Glutamatergic neuron (in vitro differentiated cells): ENCODE measurements around the gene TBC1D22B. TPM values are rescaled to one million over a fixed set of nuclear protein-coding genes. Genes with fewer than 3 reads are reported as not detected.

Source experiments
- DNase-seq: peaks from one replicate; pipeline ENCODE4 v3.0.0; 2022
- H3K27ac Mint-ChIP-seq: one replicate; pipeline ENCODE4 v1.8.0; 2020; ENCODE audit warnings: mild to moderate bottlenecking, mixed read lengths, inconsistent platforms; ENCODE audit not compliant: unreplicated experiment
- H3K27me3 Mint-ChIP-seq: one replicate; pipeline ENCODE4 v1.8.0; 2020; ENCODE audit warnings: mild to moderate bottlenecking, moderate library complexity, mixed read lengths, inconsistent platforms; ENCODE audit not compliant: unreplicated experiment
- H3K36me3 Mint-ChIP-seq: one replicate; pipeline ENCODE4 v1.8.0; 2020; ENCODE audit warnings: mild to moderate bottlenecking, mixed read lengths, inconsistent platforms; ENCODE audit not compliant: unreplicated experiment
- H3K4me1 Mint-ChIP-seq: one replicate; pipeline ENCODE4 v1.8.0; 2020; ENCODE audit warnings: mild to moderate bottlenecking, low read depth, mixed read lengths, inconsistent platforms; ENCODE audit not compliant: unreplicated experiment
- H3K4me3 Mint-ChIP-seq: one replicate; pipeline ENCODE4 v1.8.0; 2020; ENCODE audit warnings: mild to moderate bottlenecking, mixed read lengths, inconsistent platforms; ENCODE audit not compliant: unreplicated experiment
- H3K9me3 Mint-ChIP-seq: one replicate; pipeline ENCODE4 v1.8.0; 2020; ENCODE audit warnings: mild to moderate bottlenecking, moderate library complexity, mixed read lengths, inconsistent platforms; ENCODE audit not compliant: unreplicated experiment
- total RNA-seq: library from RNA; stranded (reverse); fragmentation: NEBNext Ultra II Directional; extraction: Animal tissue kit (Norgen Biotek cat#: 25700); gene quantifications from one replicate; pipeline ENCODE4 v1.2.1, GENCODE V29; 2021; ENCODE audit not compliant: unreplicated experiment
- TF ChIP-seq, protein P1 (sequence below): fragments of 200-600 bp; sonication (generic); IDR thresholded peaks from one replicate; pipeline ENCODE4 v1.5.0; 2021; ENCODE audit not compliant: partially characterized antibody, unreplicated experiment

TBC1D22B gene
- total RNA-seq, 1 donor from 2014 or later, result 10.2 TPM

DNA sequence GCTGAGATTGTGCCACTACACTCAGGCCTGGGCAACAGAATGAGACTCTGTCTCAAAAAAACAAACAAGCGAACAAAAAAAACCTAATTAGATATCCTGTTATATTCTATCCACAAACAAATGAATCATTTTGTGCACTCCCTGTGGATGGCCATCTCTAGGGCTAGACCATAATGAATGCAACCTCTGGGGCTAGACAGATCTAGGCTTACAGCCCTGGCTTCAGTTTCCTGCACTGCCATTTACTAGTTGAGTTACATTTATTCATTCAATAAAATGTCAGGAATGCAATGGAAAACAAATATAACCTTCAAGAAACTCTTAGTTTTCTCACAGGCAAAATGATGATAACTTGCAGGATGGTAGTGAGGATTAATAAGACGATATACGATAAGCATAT, 89.6 kb downstream of the TBC1D22B start:
- DNase-seq, result no peak
- TF ChIP-seq, protein P1, sequence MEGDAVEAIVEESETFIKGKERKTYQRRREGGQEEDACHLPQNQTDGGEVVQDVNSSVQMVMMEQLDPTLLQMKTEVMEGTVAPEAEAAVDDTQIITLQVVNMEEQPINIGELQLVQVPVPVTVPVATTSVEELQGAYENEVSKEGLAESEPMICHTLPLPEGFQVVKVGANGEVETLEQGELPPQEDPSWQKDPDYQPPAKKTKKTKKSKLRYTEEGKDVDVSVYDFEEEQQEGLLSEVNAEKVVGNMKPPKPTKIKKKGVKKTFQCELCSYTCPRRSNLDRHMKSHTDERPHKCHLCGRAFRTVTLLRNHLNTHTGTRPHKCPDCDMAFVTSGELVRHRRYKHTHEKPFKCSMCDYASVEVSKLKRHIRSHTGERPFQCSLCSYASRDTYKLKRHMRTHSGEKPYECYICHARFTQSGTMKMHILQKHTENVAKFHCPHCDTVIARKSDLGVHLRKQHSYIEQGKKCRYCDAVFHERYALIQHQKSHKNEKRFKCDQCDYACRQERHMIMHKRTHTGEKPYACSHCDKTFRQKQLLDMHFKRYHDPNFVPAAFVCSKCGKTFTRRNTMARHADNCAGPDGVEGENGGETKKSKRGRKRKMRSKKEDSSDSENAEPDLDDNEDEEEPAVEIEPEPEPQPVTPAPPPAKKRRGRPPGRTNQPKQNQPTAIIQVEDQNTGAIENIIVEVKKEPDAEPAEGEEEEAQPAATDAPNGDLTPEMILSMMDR, result no peak
- H3K4me1 Mint-ChIP-seq, result no peaks in the 10 kb centered on the region
- no peaks in the 10 kb centered on the region for H3K9me3 Mint-ChIP-seq
- no peaks in the 10 kb centered on the region for H3K36me3 Mint-ChIP-seq
- H3K27me3 Mint-ChIP-seq, result peaks cover 4% of the 10 kb centered on the region
- H3K4me3 Mint-ChIP-seq, result no peak overlapping the region
- no peak overlapping the region for H3K27ac Mint-ChIP-seq

DNA sequence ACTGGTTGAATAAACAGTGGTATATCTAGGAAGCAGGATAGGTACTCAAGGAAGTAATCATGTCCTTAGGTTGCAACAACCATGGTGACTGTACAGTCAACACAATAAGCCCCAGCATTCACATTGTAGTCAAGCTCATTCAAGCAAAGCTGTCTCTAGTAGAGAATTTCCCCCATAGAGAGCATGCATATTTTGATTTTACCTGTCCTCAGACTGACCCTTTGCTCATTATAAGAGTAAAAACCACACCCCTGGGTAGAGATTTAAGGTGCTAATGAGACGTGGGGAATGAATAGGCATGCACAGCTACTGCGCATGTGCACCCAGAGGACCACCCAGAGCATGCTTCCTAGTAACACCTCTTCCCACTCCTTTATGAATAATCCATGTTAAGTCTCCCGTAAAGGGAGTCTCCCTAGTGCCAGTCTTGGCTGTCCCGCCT, 90.1 kb downstream of the TBC1D22B start:
- TF ChIP-seq, protein P1, result no peak
- Mint-ChIP-seq H3K27me3 (peaks cover 4% of the 10 kb centered on the region), H3K27ac (no peak overlapping the region), H3K9me3 (no peaks in the 10 kb centered on the region), H3K4me3 (no peak overlapping the region), H3K36me3 (no peaks in the 10 kb centered on the region), H3K4me1 (no peaks in the 10 kb centered on the region)
- no peak for DNase-seq

DNA sequence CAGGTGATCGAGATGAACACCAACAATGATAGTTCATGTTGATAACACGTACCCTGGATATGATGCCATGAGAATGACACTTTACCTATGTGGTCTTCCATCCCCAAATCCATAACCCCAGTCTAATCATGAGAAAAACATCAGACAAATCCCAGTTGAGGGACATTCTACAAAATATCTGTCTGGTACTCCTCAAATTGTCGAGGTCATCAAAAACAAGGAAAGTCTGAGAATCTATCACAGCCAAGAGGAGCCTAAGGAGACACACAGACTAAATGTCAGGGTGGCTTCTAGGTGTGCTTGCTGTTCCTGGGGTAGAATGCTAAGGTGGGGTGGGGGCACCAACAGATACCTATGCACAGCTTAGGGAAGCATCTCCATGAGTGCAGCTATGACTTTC, 93.5 kb downstream of the TBC1D22B start:
- TF ChIP-seq, protein P1, result no peak
- Mint-ChIP-seq H3K36me3 (no peaks in the 10 kb centered on the region), H3K4me1 (peaks cover 9% of the 10 kb centered on the region), H3K27me3 (peaks cover 6% of the 10 kb centered on the region), H3K4me3 (no peak overlapping the region), H3K27ac (no peak overlapping the region), H3K9me3 (peaks cover 4% of the 10 kb centered on the region)
- no peak for DNase-seq

DNA sequence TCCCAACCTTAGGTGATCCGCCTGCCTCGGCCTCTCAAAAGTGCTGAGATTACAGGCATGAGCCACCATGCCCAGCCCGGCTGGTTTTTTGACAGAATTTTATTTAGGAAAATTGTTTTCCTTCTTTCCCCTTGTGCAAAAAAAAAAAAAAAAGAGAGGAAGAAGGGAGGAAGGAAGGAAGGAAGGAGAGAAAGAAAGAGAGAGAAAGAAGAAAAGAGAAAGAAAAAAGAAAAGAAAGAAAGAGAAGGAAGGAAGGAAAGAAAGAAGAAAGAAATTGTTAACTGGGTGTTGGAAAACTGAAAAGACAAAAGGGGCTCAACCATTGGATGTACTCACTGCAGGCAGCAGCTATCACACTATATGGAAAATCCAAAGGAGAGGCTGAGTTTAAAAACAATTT, 94.8 kb downstream of the TBC1D22B start:
- H3K4me1 Mint-ChIP-seq, result peaks cover 11% of the 10 kb centered on the region
- H3K9me3 Mint-ChIP-seq, result peaks cover 4% of the 10 kb centered on the region
- TF ChIP-seq, protein P1, result no peak
- H3K27ac Mint-ChIP-seq, result no peak overlapping the region
- no peak overlapping the region for H3K4me3 Mint-ChIP-seq
- H3K27me3 Mint-ChIP-seq, result peaks cover 2% of the 10 kb centered on the region
- H3K36me3 Mint-ChIP-seq, result no peaks in the 10 kb centered on the region
- no peak for DNase-seq

DNA sequence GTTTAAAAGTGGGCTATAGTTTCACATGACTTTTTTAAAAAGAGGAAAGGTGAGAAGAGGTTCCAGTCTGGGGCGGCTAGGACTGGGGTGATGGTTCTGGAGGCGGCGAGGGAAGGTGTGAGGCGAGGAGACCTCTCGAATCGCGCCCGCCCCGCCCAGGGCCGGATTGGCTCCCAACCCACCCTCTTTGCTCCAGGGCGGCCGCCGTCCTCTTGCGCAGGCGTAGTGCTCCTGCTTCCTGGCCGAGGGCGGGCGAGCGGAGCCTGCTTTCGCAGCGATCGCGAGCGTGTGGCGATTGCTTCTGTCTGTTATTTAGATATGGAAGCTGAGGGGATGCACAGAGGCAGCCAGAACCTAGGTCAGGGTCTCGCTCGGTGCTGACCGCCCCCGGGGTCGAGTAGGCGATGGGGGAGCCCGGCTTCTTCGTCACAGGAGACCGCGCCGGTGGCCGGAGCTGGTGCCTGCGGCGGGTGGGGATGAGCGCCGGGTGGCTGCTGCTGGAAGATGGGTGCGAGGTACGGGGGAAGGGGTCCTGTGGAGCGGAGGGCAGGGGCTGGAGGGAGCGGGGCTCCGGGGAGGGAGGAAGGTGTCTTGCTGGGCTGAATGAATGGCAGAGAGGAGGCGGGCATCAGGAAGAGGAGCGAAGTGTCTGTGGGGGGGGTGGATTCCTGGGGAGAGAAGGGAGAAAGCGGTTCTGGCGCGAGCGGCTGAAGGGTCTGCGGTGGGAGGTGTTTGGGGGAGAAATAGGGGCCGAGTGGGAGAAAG, 96.4 kb downstream of the TBC1D22B start, which contains the start of gene RNF8:
TSS of gene RNF8 (plus strand) at position 223 of the 765 bp plus-strand sequence. CDS start at position 405, 182 bp downstream.
- peak within 1 kb of the TSS; percentile 95 for H3K4me3 Mint-ChIP-seq

More for the DNA sequence above, 96.4 kb downstream of the TBC1D22B start, which contains the start of gene RNF8:
- Mint-ChIP-seq H3K4me1 (peaks cover 11% of the 10 kb centered on the region), H3K27me3 (peaks cover 2% of the 10 kb centered on the region), H3K27ac (peak within 1 kb of the TSS; percentile 66), H3K36me3 (no peaks in the 10 kb centered on the region), H3K9me3 (peaks cover 4% of the 10 kb centered on the region)
- peak; percentile 97 for DNase-seq
- TF ChIP-seq, protein P1, result no peak
